Fibroblast of lung (primary cell): ENCODE data around the gene ZNRF3. TPM values are rescaled to one million over a fixed set of nuclear protein-coding genes. Genes with fewer than 3 reads are reported as not detected.
A peak's percentile ranks its signal among the peaks of the same experiment; 100 is the strongest.
"Not testable (repeated sequence)": the region's sequence is repeated elsewhere in the genome, so short reads cannot be mapped to it uniquely, and the experiment has no call there.

ENCODE experiments used
- DNase-seq, 2 donors: peaks; one replicate each; pipeline versions ENCODE4 v3.0.0 to v3.0.0-alpha.2; 2010; ENCODE audit warnings: low read depth in 2 of 2
- H2AFZ ChIP-seq: 2 replicates; pipeline ENCODE4 v1.5.1; 2012; ENCODE audit warnings: low read length, control low read depth, inconsistent platforms
- H3K27ac ChIP-seq: 2 replicates; pipeline ENCODE4 v1.5.1; 2011; ENCODE audit warnings: low read length, control low read depth; ENCODE audit not compliant: insufficient read depth
- H3K27me3 ChIP-seq: 2 replicates; pipeline ENCODE4 v1.5.1; 2011; ENCODE audit warnings: mild to moderate bottlenecking, low read length; ENCODE audit not compliant: control insufficient read depth, insufficient read depth
- H3K36me3 ChIP-seq: 2 replicates; pipeline ENCODE4 v1.5.1; 2011; ENCODE audit warnings: low read length; ENCODE audit not compliant: control insufficient read depth, insufficient read depth
- H3K4me1 ChIP-seq: 2 replicates; pipeline ENCODE4 v1.5.1; 2011; ENCODE audit warnings: low read length; ENCODE audit not compliant: control insufficient read depth, insufficient read depth; ENCODE audit errors: extremely low read depth
- H3K4me2 ChIP-seq: 2 replicates; pipeline ENCODE4 v1.5.1; 2011; ENCODE audit warnings: low read length, control low read depth; ENCODE audit not compliant: insufficient read depth; ENCODE audit errors: extremely low read depth
- H3K4me3 ChIP-seq, 4 experiments: fragments of 200-600 bp in 1 of 4; sonication (generic) in 1 of 4; replicated peaks in 1 of 4; 2 replicates each; pipeline ENCODE4 v1.5.1; 2011 to 2016; ENCODE audit warnings: low read length in 4 of 4, low read depth in 3 of 4, mild to moderate bottlenecking in 3 of 4, control low read depth in 2 of 4, inconsistent platforms in 1 of 4, mixed read lengths in 1 of 4; ENCODE audit not compliant: insufficient read depth in 1 of 4; ENCODE audit errors: control extremely low read depth in 1 of 4
- H3K79me2 ChIP-seq: 2 replicates; pipeline ENCODE4 v1.5.1; 2012; ENCODE audit warnings: mild to moderate bottlenecking, low read length, inconsistent platforms; ENCODE audit not compliant: control insufficient read depth, insufficient read depth
- H3K9ac ChIP-seq: 2 replicates; pipeline ENCODE4 v1.5.1; 2011; ENCODE audit warnings: mild to moderate bottlenecking, low read length, control low read depth; ENCODE audit not compliant: insufficient read depth
- H3K9me3 ChIP-seq: 2 replicates; pipeline ENCODE4 v1.5.1; 2012; ENCODE audit warnings: low read depth, low read length; ENCODE audit not compliant: control insufficient read depth, insufficient read depth
- H4K20me1 ChIP-seq: 2 replicates; pipeline ENCODE4 v1.5.1; 2011; ENCODE audit warnings: low read length; ENCODE audit not compliant: control insufficient read depth, insufficient read depth; ENCODE audit errors: extremely low read depth
- CTCF ChIP-seq, 2 donors: IDR thresholded peaks in 1 of 2; conservative IDR thresholded peaks in 1 of 2; 1 replicate in 1 of 2; 2 replicates in 1 of 2; pipeline ENCODE4 v1.5.1; 2011 to 2012; ENCODE audit warnings: low read length in 2 of 2, control low read depth in 1 of 2, inconsistent platforms in 1 of 2, low read depth in 1 of 2, mild to moderate bottlenecking in 1 of 2
- EZH2 ChIP-seq: IDR thresholded peaks from 2 replicates; pipeline ENCODE4 v1.5.1; 2012; ENCODE audit warnings: low read length, control low read depth, mild to moderate bottlenecking; ENCODE audit errors: missing control alignments
- polyA plus RNA-seq, 2 donors: library from polyadenylated mRNA; depleted of rRNA in 1 of 2; stranded (reverse) in 1 of 2; unstranded in 1 of 2; fragments of >200 nt; gene quantifications; 2 replicates each; pipeline ENCODE4 v1.2.1, GENCODE V29; 2011 to 2012; ENCODE audit warnings: missing spikeins in 1 of 2
- total RNA-seq: library from RNA; depleted of rRNA; stranded (reverse); fragments of >200 nt; gene quantifications from 2 replicates; pipeline ENCODE4 v1.2.1, GENCODE V29; 2014

ZNRF3 gene
- total and polyA plus RNA-seq, 2 donors (not counting 1 experiment from before 2014, with no cell fraction given), result 1.1 to 2.6 TPM

- no peaks in the 10 kb centered on the region for H3K27me3 ChIP-seq
- H2AFZ ChIP-seq, result no peak overlapping the region
- H3K79me2 ChIP-seq, result no peaks in the 10 kb centered on the region
- no peak for DNase-seq
- H3K27ac ChIP-seq, result no peak overlapping the region
- TF ChIP-seq EZH2 (no peak), CTCF (conservative IDR thresholded peaks at IDR 0.05 in 1 of 2, IDR thresholded peaks at IDR 0.05 in 1 of 2; ENCODE audit: low read depth in 1 of 2, low read length in 2 of 2) (no peak)
- no peaks in the 10 kb centered on the region for H3K36me3 ChIP-seq
- no peak overlapping the region for H3K4me2 ChIP-seq
- H3K4me3 ChIP-seq, result no peak overlapping the region
- H3K9me3 ChIP-seq, result no peaks in the 10 kb centered on the region
- no peaks in the 10 kb centered on the region for H3K4me1 ChIP-seq
- H3K9ac ChIP-seq, result no peak overlapping the region
- no peaks in the 10 kb centered on the region for H4K20me1 ChIP-seq
These were observed 60.1 kb downstream of the ZNRF3 start for GRCh38 chr22:28943501-28943879.

- TF ChIP-seq CTCF (conservative IDR thresholded peaks at IDR 0.05 in 1 of 2, IDR thresholded peaks at IDR 0.05 in 1 of 2; ENCODE audit: low read depth in 1 of 2, low read length in 2 of 2) (no peak), EZH2 (no peak)
- H3K79me2 ChIP-seq, result no peaks in the 10 kb centered on the region
- no peak overlapping the region for H2AFZ ChIP-seq
These were observed 63.8 kb downstream of the ZNRF3 start for GRCh38 chr22:28947125-28947524.

GRCh38 chr22:28948424-28948823, 65.1 kb downstream of the ZNRF3 start:
- DNase-seq, result no peak
- H4K20me1 ChIP-seq, result no peaks in the 10 kb centered on the region
- H3K36me3 ChIP-seq, result no peaks in the 10 kb centered on the region
- TF ChIP-seq EZH2 (no peak), CTCF (conservative IDR thresholded peaks at IDR 0.05 in 1 of 2, IDR thresholded peaks at IDR 0.05 in 1 of 2; ENCODE audit: low read depth in 1 of 2, low read length in 2 of 2) (no peak)
- peaks cover 3% of the 10 kb centered on the region for H3K4me1 ChIP-seq
- H2AFZ ChIP-seq, result no peak overlapping the region
- H3K79me2 ChIP-seq, result no peaks in the 10 kb centered on the region
- no peaks in the 10 kb centered on the region for H3K27me3 ChIP-seq
- no peak overlapping the region for H3K4me2 ChIP-seq
- H3K9ac ChIP-seq, result no peak overlapping the region
- no peak overlapping the region for H3K27ac ChIP-seq
- no peak overlapping the region for H3K4me3 ChIP-seq
- H3K9me3 ChIP-seq, result no peaks in the 10 kb centered on the region

More at GRCh38 chr22:28947125-28947524, 63.8 kb downstream of the ZNRF3 start:
- Histone ChIP-seq H3K36me3 (no peaks in the 10 kb centered on the region), H3K27ac (no peak overlapping the region), H3K27me3 (no peaks in the 10 kb centered on the region), H3K4me2 (no peak overlapping the region), H4K20me1 (no peaks in the 10 kb centered on the region), H3K9me3 (no peaks in the 10 kb centered on the region), H3K4me3 (no peak overlapping the region), H3K9ac (no peak overlapping the region), H3K4me1 (peaks cover 2% of the 10 kb centered on the region)
- DNase-seq, result peak in 1 of 2 donors; percentile 16

- not testable (repeated sequence) for H3K9me3 ChIP-seq, H3K4me2 ChIP-seq, H3K79me2 ChIP-seq, H3K4me1 ChIP-seq, H3K27ac ChIP-seq, H4K20me1 ChIP-seq, DNase-seq, H3K9ac ChIP-seq, H2AFZ ChIP-seq, H3K4me3 ChIP-seq, H3K27me3 ChIP-seq, H3K36me3 ChIP-seq
These were observed 65.6 kb downstream of the ZNRF3 start for GRCh38 chr22:28948860-28949551.
